ENCODE results near the gene TRIM44. TPM values are rescaled to one million over a fixed set of nuclear protein-coding genes. Genes with fewer than 3 reads are reported as not detected.

TRIM44 gene
- total and polyA plus RNA-seq, 10 of the 15 experiments (the other 5 are each of a cell fraction or from before 2014, with no cell fraction given): 6.7 to 93.0 (median 27.6) TPM

- FAIRE-seq (no peak), ATAC-seq (no peak), DNase-seq (ENCODE audit: low read depth, low spot score) (no peak)
- H3K9ac ChIP-seq (ENCODE audit: control insufficient read depth, insufficient read depth, low read length): no peak overlapping the region
- BruUV-seq (replicated peaks): no TSS peak
- H3K79me2 ChIP-seq (ENCODE audit: control insufficient read depth, insufficient read depth, low read length): no peaks in the 10 kb centered on the region
- 49% methylated on average over 7 of the region's 7 CpGs for WGBS (ENCODE audit: insufficient coverage, insufficient replicate concordance, low lambda C conversion rate, missing lambda C conversion rate)
- ChIA-PET RAD21 (ENCODE audit: unreplicated experiment) (no interaction called here), CTCF (interaction anchor here (0.9 kb wide), 1 partner anchor 28 kb away, joined by 5 read pairs; no protein-coding TSS in a partner anchor), POLR2A (no interaction called here), SMC1A (ENCODE audit: uncharacterized antibody, unreplicated experiment) (no interaction called here)
- no peaks in the 10 kb centered on the region for H3K36me3 ChIP-seq (ENCODE audit: control insufficient read depth in 2 of 2, insufficient read depth in 2 of 2, low read length in 1 of 2)
- H3K9me3 ChIP-seq (replicated peaks; ENCODE audit: control insufficient read depth, insufficient read depth, low read length): no peaks in the 10 kb centered on the region
- no peaks in the 10 kb centered on the region for H3K4me1 ChIP-seq (ENCODE audit: control insufficient read depth, insufficient read depth, low read length)
- in situ Hi-C loops (cut with MboI): no loop called here
- H3K4me2 ChIP-seq (ENCODE audit: control insufficient read depth, insufficient read depth): no peak overlapping the region
- H3K27ac ChIP-seq (ENCODE audit: control insufficient read depth, insufficient read depth): no peak overlapping the region
- no peak overlapping the region for H2AFZ ChIP-seq (ENCODE audit: control insufficient read depth, low read depth, low read length)
- intact Hi-C loops (cut with micrococcal nuclease; ENCODE audit: unreplicated experiment): no loop called here
- peaks cover 0 to 4% of the 10 kb centered on the region in 2 experiments; a peak in 2 of 4 replicates for H3K27me3 ChIP-seq (replicated peaks in 1 of 2; ENCODE audit: control insufficient read depth in 2 of 2, insufficient read depth in 2 of 2, low read length in 1 of 2)
- H4K20me1 ChIP-seq (ENCODE audit: control insufficient read depth, insufficient read depth): no peaks in the 10 kb centered on the region
- no peak overlapping the region for H3K4me3 ChIP-seq
- TF ChIP-seq ZNF217 (IDR thresholded peaks at IDR 0.05) (no peak), GABPA (IDR thresholded peaks at IDR 0.05; ENCODE audit: low read depth) (no peak), ZNF24 (IDR thresholded peaks at IDR 0.05) (no peak), PAX8 (IDR thresholded peaks at IDR 0.05) (no peak), SREBF1 (IDR thresholded peaks at IDR 0.05; ENCODE audit: low read length) (no peak), NKRF (conservative IDR thresholded peaks at IDR 0.05) (no peak), ZNF592 (IDR thresholded peaks at IDR 0.05) (no peak), HCFC1 (IDR thresholded peaks at IDR 0.05; ENCODE audit: low read length) (no peak), JUND (IDR thresholded peaks at IDR 0.05; ENCODE audit: low read depth, low read length) (no peak), RAD21 (IDR thresholded peaks at IDR 0.05; ENCODE audit: insufficient read depth, low read depth, low read length) (no peak), USF2 (IDR thresholded peaks at IDR 0.05; ENCODE audit: borderline replicate concordance, low read depth, low read length) (no peak), RBBP5 (conservative IDR thresholded peaks at IDR 0.05) (no peak), ETV6 (conservative IDR thresholded peaks at IDR 0.05 in 1 of 2, IDR thresholded peaks at IDR 0.05 in 1 of 2; ENCODE audit: borderline replicate concordance in 1 of 2, low read depth in 1 of 2) (no peak), CBFB (IDR thresholded peaks at IDR 0.05; ENCODE audit: low read depth) (no peak), PRDM15 (CRISPR knock-in tag; IDR thresholded peaks at IDR 0.05) (no peak)
Measured at GRCh38 chr11:35850191-35850590, 187.6 kb downstream of the TRIM44 start.
